Articular chondrocyte of knee joint (primary cell): ENCODE measurements around the gene ZNF524. TPM values are rescaled to one million over a fixed set of nuclear protein-coding genes. Genes with fewer than 3 reads are reported as not detected.

Experiments
- total RNA-seq: library from RNA; depleted of rRNA; stranded (reverse); fragments of >200 nt; gene quantifications from 2 replicates; pipeline ENCODE4 v1.2.3, GENCODE V29; 2012

Gene ZNF524, protein sequence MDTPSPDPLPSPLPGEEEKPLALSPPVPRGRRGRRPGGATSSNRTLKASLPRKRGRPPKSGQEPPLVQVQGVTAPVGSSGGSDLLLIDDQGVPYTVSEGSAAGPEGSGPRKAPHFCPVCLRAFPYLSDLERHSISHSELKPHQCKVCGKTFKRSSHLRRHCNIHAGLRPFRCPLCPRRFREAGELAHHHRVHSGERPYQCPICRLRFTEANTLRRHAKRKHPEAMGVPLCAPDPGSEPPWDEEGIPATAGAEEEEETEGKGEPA
- 6.6 and 7.1 TPM in 2 replicates for total RNA-seq

GRCh38 chr19:55599842-55600661, at the start of gene ZNF524:
Gene ZNF524 (plus strand): TSS chr19:55600288. CDS start chr19:55602113, 1,825 bp downstream.

GRCh38 chr19:55580628-55581144, 19.4 kb upstream of the ZNF524 start, which contains the start of gene ZNF579:
Gene ZNF579 (minus strand): TSS chr19:55580848. CDS start chr19:55579639, 1,209 bp downstream.

DNA sequence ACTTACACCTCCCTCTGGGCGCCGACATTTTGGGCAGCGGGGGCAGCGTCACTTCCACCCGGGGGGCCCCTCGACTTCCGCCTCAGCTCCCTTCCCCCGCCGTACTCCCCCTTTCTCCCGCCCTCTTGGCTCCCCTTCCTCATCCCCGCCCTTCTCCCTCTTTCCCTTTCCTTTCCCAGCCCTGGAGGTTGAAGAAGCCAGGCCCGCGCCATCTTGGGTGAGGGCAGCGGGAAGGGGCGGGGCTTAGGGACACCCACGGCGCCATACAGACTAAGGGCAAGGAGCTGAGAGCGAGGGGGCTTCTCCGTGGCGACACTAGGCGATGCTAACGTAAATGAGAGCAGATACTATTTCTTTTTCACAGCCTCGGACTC, 633 bp upstream of the ZNF524 start, which contains the start of gene FIZ1:
FIZ1 (minus strand) TSS at position 50 of the 374 bp plus-strand sequence. CDS start 1,652 bp downstream, outside the sequence.

GRCh38 chr19:55605637-55606470, 5.8 kb downstream of the ZNF524 start, which contains the start of gene ZNF865:
Gene ZNF865 (plus strand): TSS chr19:55605647. CDS start chr19:55613619, 7,972 bp downstream.

GRCh38 chr19:55624109-55625003, 24.3 kb downstream of the ZNF524 start, which contains the start of gene ZNF784:
Gene ZNF784 (minus strand): TSS chr19:55624566. CDS start chr19:55624561, 5 bp downstream.

DNA sequence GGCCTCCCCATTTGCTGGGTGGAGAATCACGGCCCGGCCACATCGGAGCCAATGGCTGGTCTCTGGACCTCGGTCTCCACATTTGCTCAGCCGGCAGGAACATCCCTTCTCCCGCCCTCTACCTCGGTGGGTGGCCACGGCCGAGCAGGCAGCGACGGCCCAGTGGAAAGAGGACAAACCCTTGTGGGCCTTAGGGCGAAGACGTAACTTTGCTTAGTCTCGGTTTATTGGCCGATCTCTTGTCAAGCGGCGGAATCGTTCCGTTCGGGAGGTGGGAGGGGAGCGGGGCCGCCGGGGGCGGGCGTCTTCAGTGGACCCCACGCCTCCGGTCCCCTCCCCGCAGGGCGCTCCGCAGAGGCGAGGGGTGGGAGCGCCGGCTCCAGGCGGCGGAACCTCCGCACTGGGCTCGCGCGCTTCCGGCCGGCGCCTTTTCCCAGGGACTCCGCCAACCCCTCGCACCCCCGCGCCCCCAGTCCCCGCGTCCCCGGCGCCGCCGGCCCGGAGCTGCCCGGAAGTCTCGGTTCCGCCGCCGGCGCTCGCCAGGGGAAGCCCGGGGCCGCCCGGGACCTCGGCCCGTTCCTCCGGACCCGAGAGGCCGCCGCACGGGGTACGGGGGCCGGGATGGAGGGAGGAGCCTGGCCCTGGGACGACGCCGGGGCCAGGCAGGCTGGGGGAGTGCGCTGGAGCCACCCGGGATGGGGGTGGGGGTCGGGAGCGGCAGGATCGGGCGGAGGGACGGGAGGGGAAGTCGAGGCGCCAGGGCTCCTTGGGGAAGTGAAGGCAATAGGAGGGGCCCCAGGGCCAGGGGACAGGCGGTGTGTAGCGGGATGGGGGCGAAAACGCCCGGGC, 40.7 kb downstream of the ZNF524 start, which contains the start of gene ZNF580:
ZNF580 (plus strand) TSS at position 426 of the 849 bp plus-strand sequence. CDS start 1,507 bp downstream, outside the sequence.

GRCh38 chr19:55643003-55643886, 43.2 kb downstream of the ZNF524 start, which contains the start of gene ZNF581:
Gene ZNF581 (plus strand): TSS chr19:55643649. CDS start chr19:55644572, 923 bp downstream.

DNA sequence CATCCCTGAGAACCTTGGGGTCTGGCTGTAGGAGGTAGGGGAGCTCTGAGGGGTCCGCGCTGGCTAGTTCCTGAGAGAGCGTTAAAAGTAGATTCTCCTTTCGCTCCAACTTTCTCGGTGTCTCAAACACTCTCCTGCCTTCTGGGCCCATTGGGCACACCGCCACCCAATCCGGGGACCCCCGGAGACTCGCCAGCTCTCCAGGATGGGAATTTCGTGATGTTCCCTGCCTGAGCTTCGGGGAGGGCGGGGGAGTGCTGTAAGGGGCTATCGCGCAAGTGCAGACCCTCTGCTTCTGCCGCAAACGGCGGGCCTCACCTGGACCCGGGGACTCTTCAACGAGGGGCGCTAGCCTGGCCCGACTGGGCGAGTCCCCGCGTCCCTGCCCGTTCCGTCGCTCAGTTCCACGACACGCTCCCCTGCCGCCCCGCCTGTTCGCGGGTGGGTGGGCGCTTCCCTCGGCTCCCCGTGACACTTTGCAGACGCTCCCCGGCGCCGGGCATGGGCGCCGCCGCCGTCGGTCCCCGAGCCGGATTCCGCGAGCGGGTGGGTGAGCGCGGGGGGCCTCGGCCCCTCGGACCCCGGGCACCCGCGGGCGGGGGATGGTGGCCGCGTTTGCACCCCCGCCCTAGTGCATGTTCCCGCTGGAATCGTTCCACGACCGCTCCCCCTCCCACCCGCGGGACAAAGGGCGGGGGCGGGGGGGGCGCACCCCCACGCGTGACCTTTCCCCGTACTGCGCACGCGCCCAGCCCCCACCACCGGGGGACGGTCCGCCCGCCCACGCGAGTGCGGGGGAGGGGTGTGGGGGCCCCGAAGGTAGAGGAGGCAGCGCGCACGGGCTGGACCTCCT, 47.9 kb downstream of the ZNF524 start, which contains the start of gene CCDC106:
CCDC106 (plus strand) TSS at position 481 of the 853 bp plus-strand sequence. CDS start 835 bp downstream, outside the sequence.

Other genes with a start within 250 kb of the ZNF524 start
- gene COX6B2, start 245.6 kb upstream of the ZNF524 start, total RNA-seq, result not detected in 2 replicates
- not detected in 2 replicates for gene GARIN5B, start 237.0 kb upstream of the ZNF524 start, total RNA-seq
- 1.2 and 1.4 TPM in 2 replicates for gene IL11, start 229.8 kb upstream of the ZNF524 start, total RNA-seq
- not detected in 2 replicates for gene TMEM190, start 223.5 kb upstream of the ZNF524 start, total RNA-seq
- gene TMEM238, start 216.0 kb upstream of the ZNF524 start, total RNA-seq, result not detected in 2 replicates
- gene RPL28, start 214.4 kb upstream of the ZNF524 start, total RNA-seq, result 441 and 509 TPM in 2 replicates
- 32.4 and 36.3 TPM in 2 replicates for gene UBE2S, start 192.5 kb upstream of the ZNF524 start, total RNA-seq
- gene SHISA7, start 157.0 kb upstream of the ZNF524 start, total RNA-seq, result not detected in 2 replicates
- 48.6 and 53.3 TPM in 2 replicates for gene ISOC2, start 138.6 kb upstream of the ZNF524 start, total RNA-seq
- gene C19orf85, start 135.5 kb upstream of the ZNF524 start, total RNA-seq, result not detected in 2 replicates
- gene ZNF628, start 123.7 kb upstream of the ZNF524 start, total RNA-seq, result 2.1 and 2.7 TPM in 2 replicates
- 3.8 and 5.6 TPM in 2 replicates for gene NAT14, start 115.1 kb upstream of the ZNF524 start, total RNA-seq
- gene SSC5D, start 111.9 kb upstream of the ZNF524 start, total RNA-seq, result 23.4 and 33.8 TPM in 2 replicates
- gene SBK2, start 63.2 kb upstream of the ZNF524 start, total RNA-seq, result not detected in 2 replicates
- 0.11 TPM in 1 of 2 replicates, not detected in the other for gene SBK3, start 54.7 kb upstream of the ZNF524 start, total RNA-seq
- gene ZNF579, start 19.4 kb upstream of the ZNF524 start, total RNA-seq, result 6.5 and 8.9 TPM in 2 replicates
- gene FIZ1, start 771 bp upstream of the ZNF524 start, total RNA-seq, result 3.4 and 5.1 TPM in 2 replicates
- gene ZNF865, start 5.4 kb downstream of the ZNF524 start, total RNA-seq, result 1.2 and 1.3 TPM in 2 replicates
- gene ZNF784, start 24.3 kb downstream of the ZNF524 start, total RNA-seq, result 4.7 and 6.2 TPM in 2 replicates
- 5.3 and 8.6 TPM in 2 replicates for gene ZNF580, start 40.7 kb downstream of the ZNF524 start, total RNA-seq
- gene ZNF581, start 43.4 kb downstream of the ZNF524 start, total RNA-seq, result 17.6 and 20.4 TPM in 2 replicates
- 6.9 and 7.4 TPM in 2 replicates for gene CCDC106, start 47.9 kb downstream of the ZNF524 start, total RNA-seq
- 65.0 and 66.0 TPM in 2 replicates for gene U2AF2, start 54.7 kb downstream of the ZNF524 start, total RNA-seq
- gene EPN1, start 74.9 kb downstream of the ZNF524 start, total RNA-seq, result 48.3 and 57.5 TPM in 2 replicates
- gene NLRP9, start 138.1 kb downstream of the ZNF524 start, total RNA-seq, result not detected in 2 replicates
- gene RFPL4A, start 158.8 kb downstream of the ZNF524 start, total RNA-seq, result not detected in 2 replicates
- not detected in 2 replicates for gene RFPL4AL1, start 168.8 kb downstream of the ZNF524 start, total RNA-seq
- gene NLRP11, start 231.7 kb downstream of the ZNF524 start, total RNA-seq, result not detected in 2 replicates
- gene NLRP4, start 236.3 kb downstream of the ZNF524 start, total RNA-seq, result not detected in 2 replicates